GM23338 (cell line): ENCODE data around the gene FOXP1. TPM values are rescaled to one million over a fixed set of nuclear protein-coding genes. Genes with fewer than 3 reads are reported as not detected.

Experiments used
- ATAC-seq: fragments of 200-7000 bp; cut with Tn5 transposase; 3 replicates; pipeline ENCODE4 v1.9.1; 2020
- DNase-seq: peaks from one replicate; pipeline ENCODE4 v3.0.0-alpha.2; 2015; ENCODE audit warnings: low spot score
- H2AFZ ChIP-seq: fragments of 200-600 bp; sonication (generic); 2 replicates; pipeline ENCODE4 v1.8.0; 2016; ENCODE audit warnings: antibody characterized with exemption, mild to moderate bottlenecking, moderate library complexity
- H3F3A ChIP-seq: fragments of 200-600 bp; sonication (generic); replicated peaks from 2 replicates; pipeline ENCODE4 v1.8.0; 2017; ENCODE audit warnings: antibody characterized with exemption, mixed run types, low read depth
- H3K27ac ChIP-seq: fragments of 200-600 bp; sonication (generic); 2 replicates; pipeline ENCODE4 v1.6.1; 2016; ENCODE audit warnings: low read depth
- H3K27me3 ChIP-seq: fragments of 200-600 bp; sonication (generic); 2 replicates; pipeline ENCODE4 v1.8.0; 2016; ENCODE audit warnings: mild to moderate bottlenecking, mixed run types, moderate library complexity; ENCODE audit not compliant: insufficient read depth
- H3K36me3 ChIP-seq: fragments of 200-600 bp; sonication (generic); 2 replicates; pipeline ENCODE4 v1.8.0; 2016; ENCODE audit warnings: mild to moderate bottlenecking; ENCODE audit not compliant: insufficient read depth
- H3K4me1 ChIP-seq: fragments of 200-600 bp; sonication (generic); 2 replicates; pipeline ENCODE4 v1.8.0; 2016; ENCODE audit warnings: mild to moderate bottlenecking, moderate library complexity; ENCODE audit not compliant: insufficient read depth
- H3K4me2 ChIP-seq: fragments of 200-600 bp; sonication (generic); 2 replicates; pipeline ENCODE4 v1.7.1; 2017; ENCODE audit warnings: mixed run types
- H3K4me3 ChIP-seq: fragments of 200-600 bp; sonication (generic); 2 replicates; pipeline ENCODE4 v1.6.1; 2016; ENCODE audit warnings: mixed run types
- H3K79me2 ChIP-seq: fragments of 200-600 bp; sonication (generic); replicated peaks from 2 replicates; pipeline ENCODE4 v1.8.0; 2017; ENCODE audit warnings: mild to moderate bottlenecking; ENCODE audit not compliant: insufficient read depth
- H3K9me2 ChIP-seq: fragments of 200-600 bp; sonication (generic); 2 replicates; pipeline ENCODE4 v1.8.0; 2017; ENCODE audit not compliant: insufficient read depth
- H4K20me1 ChIP-seq: fragments of 200-600 bp; sonication (generic); replicated peaks from 2 replicates; pipeline ENCODE4 v1.8.0; 2017; ENCODE audit warnings: mild to moderate bottlenecking; ENCODE audit not compliant: insufficient read depth
- H3K27ac Mint-ChIP-seq: 2 replicates; pipeline ENCODE4 v1.8.0; 2020; ENCODE audit warnings: inconsistent platforms, mild to moderate bottlenecking, moderate library complexity, mixed read lengths
- H3K27me3 Mint-ChIP-seq: 3 replicates; pipeline ENCODE4 v1.8.0; 2022; ENCODE audit warnings: low read depth, mild to moderate bottlenecking, moderate library complexity, mixed read lengths, inconsistent platforms; ENCODE audit not compliant: insufficient read depth, poor library complexity
- H3K36me3 Mint-ChIP-seq: 3 replicates; pipeline ENCODE4 v1.8.0; 2021; ENCODE audit warnings: low read depth, mild to moderate bottlenecking, inconsistent platforms, moderate library complexity, mixed read lengths
- H3K4me1 Mint-ChIP-seq: 3 replicates; pipeline ENCODE4 v1.8.0; 2020; ENCODE audit warnings: mild to moderate bottlenecking, inconsistent platforms, mixed read lengths
- H3K4me3 Mint-ChIP-seq: 3 replicates; pipeline ENCODE4 v1.8.0; 2021; ENCODE audit warnings: moderate library complexity, mild to moderate bottlenecking, inconsistent platforms, mixed read lengths
- H3K9me3 Mint-ChIP-seq: 3 replicates; pipeline ENCODE4 v1.8.0; 2020; ENCODE audit warnings: moderate library complexity, mild to moderate bottlenecking, inconsistent platforms, mixed read lengths
- EZH2 ChIP-seq: fragments of 200-600 bp; sonication (generic); IDR thresholded peaks from one replicate; pipeline ENCODE4 v1.8.0; 2017; ENCODE audit warnings: antibody characterized with exemption, mild to moderate bottlenecking, low read depth; ENCODE audit not compliant: unreplicated experiment
- EZH2phosphoT487 ChIP-seq: fragments of 200-600 bp; sonication (generic); IDR thresholded peaks from one replicate; pipeline ENCODE4 v1.8.1; 2018; ENCODE audit warnings: antibody characterized with exemption; ENCODE audit not compliant: unreplicated experiment
- JUNB ChIP-seq: IDR thresholded peaks from one replicate; pipeline ENCODE4 v1.6.1; 2016; ENCODE audit warnings: antibody characterized with exemption; ENCODE audit not compliant: unreplicated experiment
- POLR2AphosphoS5 ChIP-seq: IDR thresholded peaks from 2 replicates; pipeline ENCODE4 v1.6.1; 2016; ENCODE audit warnings: antibody characterized with exemption, low read depth
- REST ChIP-seq: IDR thresholded peaks from one replicate; pipeline ENCODE4 v1.6.1; 2018; ENCODE audit warnings: antibody characterized with exemption; ENCODE audit not compliant: unreplicated experiment
- STAT1 ChIP-seq: IDR thresholded peaks from one replicate; pipeline ENCODE4 v1.6.1; 2016; ENCODE audit warnings: antibody characterized with exemption; ENCODE audit not compliant: unreplicated experiment
- ZNF114 ChIP-seq: fragments of 250-450 bp; sonication (Bioruptor Pico); IDR thresholded peaks from 2 replicates; pipeline ENCODE4 v1.5.0; 2020; ENCODE audit warnings: mild to moderate bottlenecking, moderate library complexity
- ZNF331 ChIP-seq: fragments of 250-450 bp; sonication (Bioruptor Pico); IDR thresholded peaks from 2 replicates; pipeline ENCODE4 v1.5.0; 2020; ENCODE audit warnings: low read depth, mild to moderate bottlenecking, moderate library complexity
- polyA plus RNA-seq: library from polyadenylated mRNA; unstranded; fragments of >200 nt; fragmentation: Nextera tagmentation; extraction: Ambion mirVana; gene quantifications from 2 replicates; pipeline ENCODE4 v1.2.1, GENCODE V29; 2016
- total RNA-seq: library from RNA; depleted of rRNA; stranded (reverse); fragments of >200 nt; shearing (Covaris generic); gene quantifications from 2 replicates; pipeline ENCODE4 v1.2.3, GENCODE V29; 2014
- TF ChIP-seq, protein P1 (sequence below), 2 experiments: fragments of 200-600 bp in 1 of 2; sonication (generic) in 1 of 2; conservative IDR thresholded peaks; 2 replicates each; pipeline versions ENCODE4 v1.5.1 to v1.6.1; 2016 to 2017; ENCODE audit warnings: antibody characterized with exemption in 2 of 2, low read depth in 2 of 2, mild to moderate bottlenecking in 2 of 2, moderate library complexity in 1 of 2
- TF ChIP-seq, protein P2 (sequence below): IDR thresholded peaks from 2 replicates; pipeline ENCODE4 v1.6.1; 2016; ENCODE audit warnings: antibody characterized with exemption

The FOXP1 gene
- total and polyA plus RNA-seq, 2 experiments from 2014 or later = 32.9 to 35.5 TPM

GRCh38 chr3:71407823-71408222, 175.7 kb downstream of the FOXP1 start (continued):
- TF ChIP-seq STAT1 (no peak), EZH2phosphoT487 (no peak), ZNF331 (CRISPR knock-in tag) (no peak), EZH2 (no peak), POLR2AphosphoS5 (no peak)
- TF ChIP-seq, protein P1, sequence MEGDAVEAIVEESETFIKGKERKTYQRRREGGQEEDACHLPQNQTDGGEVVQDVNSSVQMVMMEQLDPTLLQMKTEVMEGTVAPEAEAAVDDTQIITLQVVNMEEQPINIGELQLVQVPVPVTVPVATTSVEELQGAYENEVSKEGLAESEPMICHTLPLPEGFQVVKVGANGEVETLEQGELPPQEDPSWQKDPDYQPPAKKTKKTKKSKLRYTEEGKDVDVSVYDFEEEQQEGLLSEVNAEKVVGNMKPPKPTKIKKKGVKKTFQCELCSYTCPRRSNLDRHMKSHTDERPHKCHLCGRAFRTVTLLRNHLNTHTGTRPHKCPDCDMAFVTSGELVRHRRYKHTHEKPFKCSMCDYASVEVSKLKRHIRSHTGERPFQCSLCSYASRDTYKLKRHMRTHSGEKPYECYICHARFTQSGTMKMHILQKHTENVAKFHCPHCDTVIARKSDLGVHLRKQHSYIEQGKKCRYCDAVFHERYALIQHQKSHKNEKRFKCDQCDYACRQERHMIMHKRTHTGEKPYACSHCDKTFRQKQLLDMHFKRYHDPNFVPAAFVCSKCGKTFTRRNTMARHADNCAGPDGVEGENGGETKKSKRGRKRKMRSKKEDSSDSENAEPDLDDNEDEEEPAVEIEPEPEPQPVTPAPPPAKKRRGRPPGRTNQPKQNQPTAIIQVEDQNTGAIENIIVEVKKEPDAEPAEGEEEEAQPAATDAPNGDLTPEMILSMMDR (conservative IDR thresholded peaks at IDR 0.05; ENCODE audit: low read depth in 2 of 2) = no peak

GRCh38 chr3:71406972-71407810, 176.3 kb downstream of the FOXP1 start:
- no peaks in the 10 kb centered on the region for H3K4me1 ChIP-seq
- no peaks in the 10 kb centered on the region; the same call in 1 of the 2 replicates for H3K9me2 ChIP-seq
- no peaks in the 10 kb centered on the region for H4K20me1 ChIP-seq
- H3K36me3 ChIP-seq = no peaks in the 10 kb centered on the region
- no peak overlapping the region for H2AFZ ChIP-seq
- ATAC-seq (no peak), DNase-seq (no peak)
- H3K27me3 ChIP-seq = no peaks in the 10 kb centered on the region
- H3K4me1 Mint-ChIP-seq = peaks cover 25% of the 10 kb centered on the region
- H3K79me2 ChIP-seq = no peaks in the 10 kb centered on the region
- no peak overlapping the region for H3K4me2 ChIP-seq
- H3K4me3 Mint-ChIP-seq = no peak overlapping the region
- 0 out of 2 replicates have a peak overlapping the region, but pooled peaks have one; percentile 45 for H3K27ac ChIP-seq
- H3K27me3 Mint-ChIP-seq = no peaks in the 10 kb centered on the region
- H3K36me3 Mint-ChIP-seq = no peaks in the 10 kb centered on the region
- no peaks in the 10 kb centered on the region for H3F3A ChIP-seq
- no peaks in the 10 kb centered on the region for H3K9me3 Mint-ChIP-seq
- H3K27ac Mint-ChIP-seq = no peak overlapping the region
- H3K4me3 ChIP-seq = no peak overlapping the region
- TF ChIP-seq EZH2phosphoT487 (no peak), POLR2AphosphoS5 (no peak), JUNB (no peak), REST (no peak), STAT1 (no peak), ZNF114 (no peak)
- TF ChIP-seq, protein P2, sequence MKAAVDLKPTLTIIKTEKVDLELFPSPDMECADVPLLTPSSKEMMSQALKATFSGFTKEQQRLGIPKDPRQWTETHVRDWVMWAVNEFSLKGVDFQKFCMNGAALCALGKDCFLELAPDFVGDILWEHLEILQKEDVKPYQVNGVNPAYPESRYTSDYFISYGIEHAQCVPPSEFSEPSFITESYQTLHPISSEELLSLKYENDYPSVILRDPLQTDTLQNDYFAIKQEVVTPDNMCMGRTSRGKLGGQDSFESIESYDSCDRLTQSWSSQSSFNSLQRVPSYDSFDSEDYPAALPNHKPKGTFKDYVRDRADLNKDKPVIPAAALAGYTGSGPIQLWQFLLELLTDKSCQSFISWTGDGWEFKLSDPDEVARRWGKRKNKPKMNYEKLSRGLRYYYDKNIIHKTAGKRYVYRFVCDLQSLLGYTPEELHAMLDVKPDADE = no peak
- TF ChIP-seq, protein P1 (conservative IDR thresholded peaks at IDR 0.05; ENCODE audit: low read depth in 2 of 2) = no peak
